Ascending aorta (tissue), 2 donors: ENCODE measurements around the gene CELF4. TPM values are rescaled to one million over a fixed set of nuclear protein-coding genes. Genes with fewer than 3 reads are reported as not detected.

Experiments used
- DNase-seq, 2 donors: peaks; one replicate each; pipeline ENCODE4 v3.0.0-alpha.2; 2019; ENCODE audit warnings: low spot score in 2 of 2
- H3K27ac ChIP-seq, 2 donors: fragments of 200-600 bp; sonication (generic); one replicate each; pipeline ENCODE4 v1.5.1; 2016 to 2017; ENCODE audit warnings: mild to moderate bottlenecking in 1 of 2
- H3K27me3 ChIP-seq: fragments of 200-600 bp; sonication (generic); one replicate; pipeline ENCODE4 v1.5.1; 2017
- H3K36me3 ChIP-seq, 2 donors: fragments of 200-600 bp; sonication (generic); one replicate each; pipeline ENCODE4 v1.5.1; 2016
- H3K4me1 ChIP-seq, 2 donors: fragments of 200-600 bp; sonication (generic); one replicate each; pipeline ENCODE4 v1.5.1; 2016 to 2017; ENCODE audit warnings: mild to moderate bottlenecking in 1 of 2
- H3K4me3 ChIP-seq, 2 donors: fragments of 200-600 bp; sonication (generic); one replicate each; pipeline ENCODE4 v1.5.1; 2016 to 2017; ENCODE audit warnings: mild to moderate bottlenecking in 1 of 2
- H3K9me3 ChIP-seq, 2 donors: fragments of 200-600 bp; sonication (generic); one replicate each; pipeline ENCODE4 v1.5.1; 2016
- intact Hi-C: fragments of 100-400 bp; cut with DNase I; formaldehyde crosslinking; loops from one replicate; pipeline ENCODE4 v1.15.1; 2023
- total RNA-seq: library from RNA; depleted of rRNA; stranded (reverse); fragments of >200 nt; gene quantifications from one replicate; pipeline ENCODE4 v1.1.0, GENCODE V29; 2016
- TF ChIP-seq, protein P1 (sequence below), 3 experiments: fragments of 200-600 bp in 2 of 3; fragments of 450-650 bp in 1 of 3; sonication (generic) in 2 of 3; IDR thresholded peaks; one replicate each; pipeline ENCODE4 v1.5.1; 2016 to 2019; ENCODE audit warnings: antibody characterized with exemption in 3 of 3, mild to moderate bottlenecking in 1 of 3, moderate library complexity in 1 of 3

Gene CELF4
- total RNA-seq, 1 donor from 2014 or later = not detected

DNA sequence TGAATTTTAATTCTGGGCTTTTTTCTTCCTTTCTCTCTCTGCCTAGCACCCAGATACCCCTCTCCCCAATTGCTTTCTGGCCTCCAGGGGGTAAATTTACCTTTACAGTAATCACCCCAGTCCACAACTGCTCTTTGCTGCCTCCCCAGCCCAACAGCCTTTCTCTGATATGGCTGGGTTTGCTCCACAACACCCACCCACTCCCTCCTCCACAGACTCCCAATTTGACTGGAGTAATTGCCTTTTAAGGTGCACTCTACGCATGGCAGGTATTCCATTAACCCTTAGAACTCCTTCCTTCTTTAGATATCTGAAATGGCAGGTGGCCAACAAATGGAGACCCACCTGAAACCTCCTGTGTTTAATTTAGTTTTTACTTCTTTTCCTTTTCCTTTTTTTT lies 3.6 kb downstream of the CELF4 start:
- TF ChIP-seq, protein P1, sequence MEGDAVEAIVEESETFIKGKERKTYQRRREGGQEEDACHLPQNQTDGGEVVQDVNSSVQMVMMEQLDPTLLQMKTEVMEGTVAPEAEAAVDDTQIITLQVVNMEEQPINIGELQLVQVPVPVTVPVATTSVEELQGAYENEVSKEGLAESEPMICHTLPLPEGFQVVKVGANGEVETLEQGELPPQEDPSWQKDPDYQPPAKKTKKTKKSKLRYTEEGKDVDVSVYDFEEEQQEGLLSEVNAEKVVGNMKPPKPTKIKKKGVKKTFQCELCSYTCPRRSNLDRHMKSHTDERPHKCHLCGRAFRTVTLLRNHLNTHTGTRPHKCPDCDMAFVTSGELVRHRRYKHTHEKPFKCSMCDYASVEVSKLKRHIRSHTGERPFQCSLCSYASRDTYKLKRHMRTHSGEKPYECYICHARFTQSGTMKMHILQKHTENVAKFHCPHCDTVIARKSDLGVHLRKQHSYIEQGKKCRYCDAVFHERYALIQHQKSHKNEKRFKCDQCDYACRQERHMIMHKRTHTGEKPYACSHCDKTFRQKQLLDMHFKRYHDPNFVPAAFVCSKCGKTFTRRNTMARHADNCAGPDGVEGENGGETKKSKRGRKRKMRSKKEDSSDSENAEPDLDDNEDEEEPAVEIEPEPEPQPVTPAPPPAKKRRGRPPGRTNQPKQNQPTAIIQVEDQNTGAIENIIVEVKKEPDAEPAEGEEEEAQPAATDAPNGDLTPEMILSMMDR (IDR thresholded peaks at IDR 0.05) = no peak
- DNase-seq = no peak
- no peaks in the 10 kb centered on the region for H3K9me3 ChIP-seq
- H3K4me1 ChIP-seq = peaks cover 8 to 14% of the 10 kb centered on the region in 2 donors
- H3K27me3 ChIP-seq = no peaks in the 10 kb centered on the region
- H3K27ac ChIP-seq = no peak overlapping the region
- H3K36me3 ChIP-seq = no peaks in the 10 kb centered on the region
- intact Hi-C loops = no loop called here
- H3K4me3 ChIP-seq = no peak overlapping the region

DNA sequence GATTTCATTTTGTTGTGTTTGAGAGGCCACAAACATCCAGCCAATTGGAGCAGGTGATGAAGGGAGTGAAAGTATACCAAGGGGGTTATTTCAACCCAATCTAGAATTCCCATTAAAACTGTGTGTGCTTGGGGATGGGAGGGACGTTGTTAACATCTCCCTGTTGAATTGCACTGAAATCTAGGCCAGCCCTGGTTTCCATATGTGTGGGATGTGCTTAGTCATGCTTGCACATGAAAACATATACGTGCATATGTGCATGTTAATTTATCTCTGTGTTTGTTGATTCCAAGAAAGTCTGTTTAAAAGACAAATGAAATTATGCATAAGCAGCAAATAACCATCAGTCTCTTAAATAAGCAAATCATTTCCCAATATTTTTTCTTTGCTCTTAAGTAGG lies 5.6 kb downstream of the CELF4 start:
- no peak overlapping the region for H3K27ac ChIP-seq
- H3K27me3 ChIP-seq = no peaks in the 10 kb centered on the region
- H3K4me3 ChIP-seq = no peak overlapping the region
- intact Hi-C loops = no loop called here
- H3K9me3 ChIP-seq = no peaks in the 10 kb centered on the region
- H3K36me3 ChIP-seq = no peaks in the 10 kb centered on the region
- H3K4me1 ChIP-seq = peaks cover under 1% of the 10 kb centered on the region in 2 donors
- DNase-seq = no peak
- TF ChIP-seq, protein P1 (IDR thresholded peaks at IDR 0.05) = no peak

DNA sequence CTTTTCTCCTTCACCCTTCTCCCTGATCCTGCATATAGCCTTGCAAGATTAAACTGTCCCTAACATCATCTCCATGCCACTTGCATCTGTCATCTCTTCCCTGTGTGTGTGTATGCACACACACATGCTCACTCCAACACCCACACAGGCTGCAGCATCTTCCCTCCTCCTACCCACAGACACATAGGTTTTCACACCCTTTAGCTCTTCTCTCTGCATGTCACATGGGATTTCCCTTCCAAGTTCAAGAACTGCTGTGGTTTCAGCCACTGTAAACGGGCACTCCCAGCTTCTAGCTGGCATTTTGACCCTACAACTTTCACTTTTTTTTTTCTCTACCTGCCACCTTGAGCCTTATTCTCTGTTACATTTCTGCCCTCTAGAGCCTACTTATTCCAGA lies 6.4 kb downstream of the CELF4 start:
- Histone ChIP-seq H3K4me3 (no peak overlapping the region), H3K36me3 (no peaks in the 10 kb centered on the region), H3K27ac (no peak overlapping the region), H3K9me3 (no peaks in the 10 kb centered on the region), H3K27me3 (no peaks in the 10 kb centered on the region), H3K4me1 (no peaks in the 10 kb centered on the region)
- TF ChIP-seq, protein P1 (IDR thresholded peaks at IDR 0.05) = no peak
- no peak for DNase-seq
- intact Hi-C loops = no loop called here

DNA sequence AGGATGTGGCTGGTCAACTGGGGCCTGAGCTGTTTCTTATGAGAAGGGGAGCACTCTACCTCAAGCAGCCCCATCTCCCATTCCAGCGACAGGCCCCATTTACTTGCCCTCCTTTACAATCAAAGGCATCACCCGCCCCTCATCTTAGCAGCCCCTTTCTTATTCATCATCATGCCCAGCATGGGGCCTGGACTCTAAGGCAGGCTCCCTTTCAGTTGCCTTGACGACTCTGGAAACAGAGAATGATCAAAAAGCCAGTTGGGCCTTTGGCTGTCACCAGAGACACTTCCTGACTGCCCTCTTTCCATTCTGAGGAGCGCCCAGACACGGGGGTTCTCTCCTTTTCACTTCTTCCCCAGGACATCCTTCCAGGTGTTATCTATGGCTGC lies 11.2 kb downstream of the CELF4 start:
- no peak overlapping the region for H3K27ac ChIP-seq
- H3K36me3 ChIP-seq = no peaks in the 10 kb centered on the region
- no peak for DNase-seq
- H3K9me3 ChIP-seq = no peaks in the 10 kb centered on the region
- no peaks in the 10 kb centered on the region for H3K4me1 ChIP-seq
- TF ChIP-seq, protein P1 (IDR thresholded peaks at IDR 0.05) = no peak
- H3K27me3 ChIP-seq = no peaks in the 10 kb centered on the region
- intact Hi-C loops = no loop called here
- H3K4me3 ChIP-seq = no peak overlapping the region

DNA sequence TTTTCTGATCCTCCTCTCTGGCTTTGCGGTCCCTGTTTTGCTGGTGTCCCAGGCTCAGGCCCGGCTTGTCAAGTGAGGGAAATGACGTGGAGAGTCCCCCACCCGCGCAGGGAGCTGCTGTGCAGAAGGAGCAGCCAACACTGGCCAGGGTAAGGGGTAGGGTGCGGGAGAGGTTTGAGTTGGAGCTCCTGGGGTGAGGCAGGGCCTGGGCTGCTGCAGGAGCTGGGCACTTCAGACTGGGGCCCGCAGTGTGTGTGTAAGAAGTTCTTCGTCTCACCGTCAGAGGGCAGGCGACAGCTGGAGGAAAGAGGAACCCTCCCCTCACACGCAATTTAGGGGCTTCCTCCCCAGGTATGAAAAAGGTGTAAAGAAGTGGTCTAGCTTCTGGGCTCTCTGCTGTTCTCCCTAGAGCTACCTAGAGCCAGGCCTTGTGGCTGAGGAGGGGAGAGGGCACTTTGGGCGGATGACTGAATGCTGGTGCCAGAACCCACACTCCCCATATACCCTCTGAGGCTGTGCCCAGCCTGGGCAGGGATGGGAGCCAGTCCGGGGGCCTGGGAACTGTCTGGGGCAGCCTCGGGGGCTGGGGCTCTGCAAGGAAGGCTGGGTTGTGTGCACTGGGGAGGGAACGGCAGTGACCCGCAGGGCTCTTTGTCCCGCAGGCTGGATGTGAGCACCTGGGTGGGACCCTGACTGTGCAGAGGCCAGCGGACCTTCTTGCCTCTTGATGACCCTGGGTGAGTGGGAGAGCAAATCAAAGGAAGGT lies 11.8 kb downstream of the CELF4 start:
- intact Hi-C loops = no loop called here
- H3K4me1 ChIP-seq = no peaks in the 10 kb centered on the region
- TF ChIP-seq, protein P1 (IDR thresholded peaks at IDR 0.05) = no peak
- DNase-seq = no peak
- H3K27ac ChIP-seq = no peak overlapping the region
- no peaks in the 10 kb centered on the region for H3K36me3 ChIP-seq
- no peaks in the 10 kb centered on the region for H3K9me3 ChIP-seq
- H3K4me3 ChIP-seq = no peak overlapping the region
- H3K27me3 ChIP-seq = no peaks in the 10 kb centered on the region
